Duodenal mucosa (tissue), 2 donors: ENCODE measurements around the gene SEC24B.
"Not testable (repeated sequence)": the region's sequence is repeated elsewhere in the genome, so short reads cannot be mapped to it uniquely, and the experiment has no call there.

Experiments used
- H3K27ac ChIP-seq: one replicate; pipeline ENCODE4 v1.7.0; 2013; ENCODE audit warnings: low read depth, low read length
- H3K27me3 ChIP-seq, 2 donors: one replicate each; pipeline ENCODE4 v1.7.0; 2013; ENCODE audit warnings: low read length in 2 of 2, control low read depth in 1 of 2; ENCODE audit not compliant: insufficient read depth in 2 of 2, control insufficient read depth in 1 of 2
- H3K36me3 ChIP-seq, 2 donors: one replicate each; pipeline ENCODE4 v1.7.0; 2013; ENCODE audit warnings: low read length in 2 of 2, control low read depth in 1 of 2; ENCODE audit not compliant: insufficient read depth in 2 of 2, control insufficient read depth in 1 of 2
- H3K4me1 ChIP-seq, 2 donors: one replicate each; pipeline ENCODE4 v1.7.0; 2013; ENCODE audit warnings: low read length in 2 of 2, control low read depth in 1 of 2; ENCODE audit not compliant: insufficient read depth in 2 of 2, control insufficient read depth in 1 of 2
- H3K4me3 ChIP-seq, 2 donors: one replicate each; pipeline ENCODE4 v1.7.0; 2013; ENCODE audit warnings: low read length in 2 of 2, low read depth in 1 of 2
- H3K9ac ChIP-seq, 2 donors: one replicate each; pipeline ENCODE4 v1.7.0; 2013; ENCODE audit warnings: low read length in 2 of 2, low read depth in 1 of 2
- H3K9me3 ChIP-seq, 2 donors: one replicate each; pipeline ENCODE4 v1.7.0; 2013; ENCODE audit warnings: low read length in 2 of 2, control low read depth in 1 of 2; ENCODE audit not compliant: control insufficient read depth in 1 of 2

SEC24B gene

GRCh38 chr4:109562457-109563239, 129.0 kb downstream of the SEC24B start:
- H3K9me3 ChIP-seq, result peaks cover 0 to 2% of the 10 kb centered on the region in 2 donors
- no peaks in the 10 kb centered on the region for H3K36me3 ChIP-seq
- H3K4me3 ChIP-seq, result no peak overlapping the region
- peaks cover 5 to 10% of the 10 kb centered on the region in 2 donors for H3K4me1 ChIP-seq
- no peaks in the 10 kb centered on the region for H3K27me3 ChIP-seq
- no peak overlapping the region for H3K27ac ChIP-seq
- H3K9ac ChIP-seq, result no peak overlapping the region

- H3K4me1 ChIP-seq, result no peaks in the 10 kb centered on the region
- no peaks in the 10 kb centered on the region for H3K27me3 ChIP-seq
- no peaks in the 10 kb centered on the region for H3K9me3 ChIP-seq
- no peak overlapping the region for H3K4me3 ChIP-seq
- H3K27ac ChIP-seq, result no peak overlapping the region
- H3K36me3 ChIP-seq, result no peaks in the 10 kb centered on the region
- no peak overlapping the region for H3K9ac ChIP-seq
Measured at GRCh38 chr4:109571494-109571893, 137.9 kb downstream of the SEC24B start.

GRCh38 chr4:109572154-109572553, 138.5 kb downstream of the SEC24B start:
- Histone ChIP-seq H3K4me3 (no peak overlapping the region), H3K36me3 (no peaks in the 10 kb centered on the region), H3K27me3 (no peaks in the 10 kb centered on the region), H3K9ac (no peak overlapping the region), H3K4me1 (no peaks in the 10 kb centered on the region), H3K27ac (no peak overlapping the region), H3K9me3 (no peaks in the 10 kb centered on the region)

- Histone ChIP-seq H3K9ac (no peak overlapping the region), H3K4me3 (no peak overlapping the region), H3K27ac (no peak overlapping the region), H3K27me3 (no peaks in the 10 kb centered on the region), H3K9me3 (no peaks in the 10 kb centered on the region), H3K4me1 (no peaks in the 10 kb centered on the region), H3K36me3 (no peaks in the 10 kb centered on the region)
Measured at GRCh38 chr4:109574443-109574850, 140.8 kb downstream of the SEC24B start.

GRCh38 chr4:109574931-109575804, 141.6 kb downstream of the SEC24B start:
- H3K9ac ChIP-seq, result no peak overlapping the region
- H3K4me1 ChIP-seq, result no peaks in the 10 kb centered on the region
- no peaks in the 10 kb centered on the region for H3K9me3 ChIP-seq
- H3K27me3 ChIP-seq, result no peaks in the 10 kb centered on the region
- H3K4me3 ChIP-seq, result no peak overlapping the region
- no peaks in the 10 kb centered on the region for H3K36me3 ChIP-seq
- no peak overlapping the region for H3K27ac ChIP-seq

- H3K4me3 ChIP-seq, result no peak overlapping the region
- H3K4me1 ChIP-seq, result no peaks in the 10 kb centered on the region
- H3K36me3 ChIP-seq, result no peaks in the 10 kb centered on the region
- no peak overlapping the region for H3K9ac ChIP-seq
- no peak overlapping the region for H3K27ac ChIP-seq
- no peaks in the 10 kb centered on the region for H3K27me3 ChIP-seq
- no peaks in the 10 kb centered on the region for H3K9me3 ChIP-seq
Measured at GRCh38 chr4:109576462-109576861, 142.8 kb downstream of the SEC24B start.

GRCh38 chr4:109578846-109579245, 145.2 kb downstream of the SEC24B start:
- Histone ChIP-seq H3K9me3 (no peaks in the 10 kb centered on the region), H3K36me3 (no peaks in the 10 kb centered on the region)

GRCh38 chr4:109579997-109580396, 146.4 kb downstream of the SEC24B start:
- H3K9ac ChIP-seq, H3K4me1 ChIP-seq, H3K27ac ChIP-seq, H3K9me3 ChIP-seq, H3K36me3 ChIP-seq, H3K4me3 ChIP-seq, H3K27me3 ChIP-seq: not testable (repeated sequence)

More at GRCh38 chr4:109578846-109579245, 145.2 kb downstream of the SEC24B start:
- no peaks in the 10 kb centered on the region for H3K27me3 ChIP-seq
- H3K27ac ChIP-seq, result no peak overlapping the region
- no peak overlapping the region for H3K9ac ChIP-seq
- H3K4me1 ChIP-seq, result no peaks in the 10 kb centered on the region
- no peak overlapping the region for H3K4me3 ChIP-seq

- Histone ChIP-seq H3K27me3 (no peaks in the 10 kb centered on the region), H3K4me1 (no peaks in the 10 kb centered on the region), H3K36me3 (no peaks in the 10 kb centered on the region), H3K9me3 (no peaks in the 10 kb centered on the region), H3K9ac (no peak overlapping the region), H3K4me3 (no peak overlapping the region), H3K27ac (no peak overlapping the region)
Measured at GRCh38 chr4:109588176-109588575, 154.6 kb downstream of the SEC24B start.

GRCh38 chr4:109589119-109589518, 155.5 kb downstream of the SEC24B start:
- Histone ChIP-seq H3K27ac (no peak overlapping the region), H3K4me3 (no peak overlapping the region), H3K9ac (no peak overlapping the region)

More at GRCh38 chr4:109589119-109589518, 155.5 kb downstream of the SEC24B start:
- Histone ChIP-seq H3K36me3 (no peaks in the 10 kb centered on the region), H3K4me1 (no peaks in the 10 kb centered on the region), H3K27me3 (no peaks in the 10 kb centered on the region), H3K9me3 (no peaks in the 10 kb centered on the region)
